NCI-H1092 (cell line): ENCODE data around the gene FLNB.

Experiments used
- DNase-seq: peaks from one replicate; lab custom pipeline; 2025; lab: John Stamatoyannopoulos, UW

FLNB gene

GRCh38 chr3:58008141-58009025 lies at the start of gene FLNB:
FLNB (plus strand) TSS chr3:58008422; CDS start chr3:58008565, 143 bp downstream.
- DNase-seq, result peak; percentile 44

DNA sequence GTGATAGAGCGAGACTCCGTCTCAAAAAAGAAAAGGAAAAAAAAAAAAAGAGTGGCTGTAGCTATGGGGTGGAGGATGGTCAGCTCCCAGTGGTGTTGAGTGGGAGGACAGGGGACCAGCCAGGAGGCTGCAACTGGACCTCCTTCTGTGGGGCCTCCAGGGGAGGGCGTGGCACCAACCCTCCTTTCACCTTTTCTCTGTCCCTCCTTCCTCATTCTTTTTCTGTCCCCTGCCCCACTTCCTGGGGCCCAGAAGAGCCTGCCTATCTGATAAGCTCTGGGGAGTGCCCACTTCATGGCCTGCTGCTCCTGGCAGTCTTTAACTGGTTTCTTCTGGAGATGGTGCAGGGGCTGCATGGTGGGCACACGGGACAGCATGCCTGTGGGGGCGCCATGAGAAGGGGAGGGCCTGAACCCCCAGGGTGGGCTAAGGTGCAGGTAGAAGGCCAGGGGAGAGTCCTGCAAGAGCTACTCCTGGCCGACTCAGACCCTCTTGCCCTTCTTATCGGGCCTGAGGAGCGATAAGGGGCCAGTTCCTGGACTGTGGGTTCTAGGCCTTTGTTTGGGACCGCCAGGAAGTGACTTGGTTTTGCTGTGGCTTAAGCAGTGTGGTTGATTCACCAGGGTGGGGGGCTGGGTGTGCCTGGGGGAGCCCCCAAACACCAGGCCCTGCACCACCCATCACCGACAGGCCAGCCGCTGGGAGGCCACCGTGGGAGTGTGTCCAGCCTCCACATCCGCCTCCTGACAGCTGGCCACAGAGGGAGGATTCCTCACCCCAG lies 49.4 kb upstream of the FLNB start:
- DNase-seq, result no peak

GRCh38 chr3:57959423-57960173 lies 48.6 kb upstream of the FLNB start:
- no peak for DNase-seq

GRCh38 chr3:57960174-57960505 lies 48.1 kb upstream of the FLNB start:
- no peak for DNase-seq

DNA sequence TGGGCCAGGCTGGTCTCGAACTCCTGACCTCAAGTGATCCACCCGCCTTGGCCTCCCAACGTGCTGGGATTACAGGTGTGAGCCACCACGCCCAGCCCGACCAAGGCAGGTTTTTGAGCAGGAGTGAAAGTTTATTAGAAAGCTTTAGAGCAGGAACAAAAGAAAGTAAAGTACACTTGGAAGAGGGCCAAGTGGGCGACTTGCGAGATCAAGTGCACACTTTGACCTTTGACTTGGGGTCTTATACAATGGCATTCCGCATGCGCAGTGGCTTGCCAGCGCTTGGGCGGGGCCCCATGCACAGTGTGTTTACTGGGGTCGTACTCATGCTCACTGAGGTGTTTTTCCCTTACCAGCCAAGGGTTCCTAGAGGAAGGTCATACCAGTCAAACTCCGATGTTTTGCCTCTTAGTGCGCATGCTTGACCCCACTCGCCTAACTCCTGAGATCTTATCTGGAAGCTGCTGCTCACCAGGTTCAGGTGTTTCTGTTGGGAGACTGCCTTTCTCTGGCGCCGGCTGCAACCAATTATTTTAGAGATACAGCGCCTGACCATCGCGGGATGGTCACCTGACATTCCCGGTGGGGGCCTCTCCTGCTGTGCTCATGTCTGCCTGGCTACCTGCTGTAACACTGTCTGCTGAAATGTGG lies 46.9 kb upstream of the FLNB start:
- no peak for DNase-seq

DNA sequence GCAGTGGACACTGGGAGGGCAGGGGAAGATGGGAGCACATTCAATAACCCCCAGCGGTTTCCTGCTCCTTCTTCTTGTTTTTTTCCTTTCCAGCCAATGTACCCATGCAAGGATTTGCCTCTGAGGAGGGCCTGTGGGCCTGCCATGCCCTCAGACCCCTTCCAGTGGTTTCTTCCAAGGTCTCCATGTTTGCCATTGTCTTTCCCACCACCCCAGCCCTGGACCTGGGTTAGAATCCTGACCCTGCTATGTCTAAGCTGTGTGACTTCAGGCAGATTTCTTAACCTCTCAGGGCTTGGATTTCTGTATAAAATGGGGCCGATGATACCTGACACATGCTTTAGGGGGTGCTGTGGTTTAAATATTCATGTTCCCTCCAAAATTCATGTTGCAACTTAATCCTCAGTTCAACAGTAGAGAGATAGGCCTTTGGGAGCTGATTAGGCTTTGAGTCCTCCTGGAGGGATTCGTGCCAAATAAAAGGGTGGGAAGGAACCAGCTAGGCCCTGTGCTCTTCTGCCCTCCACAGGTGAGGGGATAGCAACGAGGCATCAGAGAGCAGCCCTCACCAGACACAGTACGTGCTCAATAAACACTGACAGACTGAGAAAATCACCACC lies 46.3 kb upstream of the FLNB start:
- no peak for DNase-seq

DNA sequence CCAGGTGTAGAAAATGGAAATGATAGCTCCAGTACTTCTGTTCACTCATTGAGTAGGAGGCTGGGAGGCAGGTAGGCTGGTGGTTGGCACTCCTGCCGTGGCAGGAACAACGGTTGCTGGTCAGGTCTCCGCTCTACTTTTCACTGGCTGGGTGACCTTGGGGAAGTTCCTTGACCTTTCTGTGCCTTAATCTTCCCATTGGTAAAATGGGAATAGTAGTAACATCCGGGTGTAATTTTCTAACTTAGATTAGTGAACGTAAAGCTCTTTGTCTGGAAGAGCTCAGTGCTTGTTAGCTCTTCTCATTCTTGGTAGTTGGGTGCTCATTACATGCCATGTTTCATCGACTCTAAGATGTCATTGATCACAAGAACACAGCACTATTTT lies 45.8 kb upstream of the FLNB start:
- no peak for DNase-seq

DNA sequence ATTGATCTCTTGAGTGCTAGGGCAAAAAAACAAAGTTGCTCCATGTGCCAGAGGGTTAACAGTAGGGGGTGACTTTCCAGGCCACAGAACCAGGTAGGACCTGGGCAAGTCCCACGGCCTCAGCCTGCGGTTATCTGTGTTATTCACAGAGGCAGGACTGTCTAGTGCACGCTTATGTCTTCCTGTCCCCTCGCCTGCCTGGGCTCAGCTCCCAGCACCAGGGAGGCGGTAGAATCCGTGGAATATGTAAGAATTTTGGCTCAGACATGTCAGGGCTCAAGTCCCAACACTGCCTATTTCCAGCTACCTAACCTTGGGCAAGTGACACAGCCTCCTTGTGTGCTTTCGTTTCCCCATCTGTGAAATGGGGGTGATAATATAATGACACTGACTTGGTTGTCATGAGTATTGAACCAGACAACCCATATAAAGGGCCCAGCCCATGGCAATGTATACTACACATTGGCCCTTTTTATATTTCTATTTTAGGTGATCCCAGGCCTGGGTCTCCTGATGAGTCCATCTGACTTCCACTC lies 44.3 kb upstream of the FLNB start:
- no peak for DNase-seq

GRCh38 chr3:57966829-57967228 lies 41.4 kb upstream of the FLNB start:
- no peak for DNase-seq

DNA sequence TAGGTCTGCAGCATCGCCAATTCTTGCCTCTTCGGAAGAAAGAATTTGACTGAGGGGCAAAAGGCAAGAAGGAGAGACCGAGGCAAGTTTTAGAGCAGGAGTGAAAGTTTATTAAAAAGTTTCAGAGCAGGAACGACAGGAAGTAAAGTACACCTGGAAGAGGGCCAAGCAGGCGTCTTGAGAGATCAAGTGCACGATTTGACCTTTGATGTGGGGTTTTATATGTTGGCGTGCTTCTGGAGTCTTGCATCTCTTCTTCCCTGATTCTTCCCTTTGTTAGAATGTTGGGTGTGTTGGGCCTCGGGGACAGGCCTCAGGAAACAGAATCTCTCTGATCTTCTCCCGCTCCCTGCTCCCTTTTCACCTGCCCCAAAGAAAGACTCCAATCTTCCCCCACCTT lies 40.6 kb upstream of the FLNB start:
- DNase-seq, result no peak

- no peak for DNase-seq
These were observed 39.7 kb upstream of the FLNB start for GRCh38 chr3:57968501-57968900.

DNA sequence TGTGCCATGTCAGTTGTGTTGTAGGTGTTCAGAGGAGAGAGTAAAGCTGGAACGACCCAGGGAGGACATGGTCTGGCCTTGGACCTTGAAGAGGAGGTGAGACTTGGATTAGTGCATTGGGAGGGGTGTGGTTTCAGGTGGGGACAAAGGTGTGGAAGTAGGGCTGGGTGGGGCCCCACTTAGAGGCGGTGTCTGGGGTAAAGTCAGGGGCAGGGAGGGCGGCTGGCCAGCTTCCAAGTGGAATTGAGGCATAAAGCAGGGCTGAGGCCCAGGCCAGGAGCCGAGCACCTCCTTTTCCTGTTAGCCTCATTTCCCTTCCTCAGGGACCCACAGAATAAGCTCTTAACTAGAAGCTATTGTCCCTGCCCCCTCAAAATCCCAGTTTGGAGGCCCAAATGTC lies 36.2 kb upstream of the FLNB start:
- no peak for DNase-seq

- DNase-seq, result no peak
These were observed 35.6 kb upstream of the FLNB start for GRCh38 chr3:57972531-57973111.

DNA sequence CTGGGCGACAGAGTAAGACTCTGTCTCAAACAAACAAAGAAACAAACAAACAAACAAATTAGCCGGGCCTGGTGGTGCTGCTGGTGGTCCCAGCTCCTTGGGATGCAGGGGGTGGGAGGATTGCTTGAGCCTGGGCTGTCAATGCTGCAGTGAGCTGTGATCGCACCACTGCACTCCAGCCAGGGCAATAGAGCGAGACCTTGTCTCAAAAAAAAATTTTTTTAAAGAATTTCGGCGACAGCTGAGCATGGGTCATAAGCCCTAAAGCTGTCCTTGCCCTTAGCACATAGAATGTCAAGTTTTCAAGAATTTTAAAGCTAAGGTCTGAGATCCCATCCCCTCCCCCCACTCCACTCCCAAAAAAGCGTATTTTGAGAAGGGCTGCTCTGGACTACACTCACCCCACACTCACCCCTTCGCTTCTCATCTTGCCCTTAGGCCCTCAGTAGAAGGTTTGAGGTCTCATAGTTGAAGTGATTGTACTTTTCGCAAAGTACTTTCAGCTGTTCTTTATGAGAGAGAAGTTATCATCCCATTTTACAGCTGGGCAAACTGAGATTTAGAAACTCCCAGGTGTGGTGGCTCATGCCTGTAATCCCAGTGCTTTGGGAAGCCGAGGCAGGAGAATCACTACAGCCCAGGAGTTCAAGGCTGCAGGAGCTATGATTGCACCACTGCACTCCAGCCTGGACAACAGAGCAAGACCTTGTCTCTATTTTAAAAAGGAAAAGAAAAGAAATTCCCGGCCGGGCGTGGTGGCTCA lies 34.3 kb upstream of the FLNB start:
- no peak for DNase-seq

DNA sequence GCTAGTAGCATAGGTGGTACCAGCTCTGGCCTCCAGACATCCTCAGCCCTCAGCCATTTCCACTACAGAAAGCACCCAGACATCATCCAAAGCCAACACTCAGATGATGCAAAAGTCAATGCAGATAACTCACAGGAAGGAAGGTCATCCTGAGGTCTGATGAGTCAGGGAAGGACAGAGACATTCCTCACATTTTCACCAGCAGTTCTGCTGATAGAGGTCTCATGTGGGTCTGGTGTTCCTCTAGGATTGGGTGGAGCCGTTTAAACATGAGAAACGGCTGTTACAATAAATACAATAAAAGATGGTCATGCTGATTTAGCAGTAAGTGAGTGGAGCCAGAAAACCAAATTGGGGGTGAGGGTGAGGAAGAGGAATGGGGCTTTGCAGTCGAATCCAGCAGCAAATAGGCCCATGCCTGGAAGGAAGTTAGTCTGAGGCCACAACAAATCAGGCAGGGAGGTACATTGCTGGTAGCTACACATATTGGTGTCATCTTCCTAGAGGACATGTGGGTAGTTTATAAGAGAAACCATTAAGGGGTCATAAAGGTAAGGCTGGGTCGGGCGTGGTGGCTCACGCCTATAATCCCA lies 33.3 kb upstream of the FLNB start:
- no peak for DNase-seq

GRCh38 chr3:57977818-57978235 lies 30.4 kb upstream of the FLNB start:
- DNase-seq, result no peak

DNA sequence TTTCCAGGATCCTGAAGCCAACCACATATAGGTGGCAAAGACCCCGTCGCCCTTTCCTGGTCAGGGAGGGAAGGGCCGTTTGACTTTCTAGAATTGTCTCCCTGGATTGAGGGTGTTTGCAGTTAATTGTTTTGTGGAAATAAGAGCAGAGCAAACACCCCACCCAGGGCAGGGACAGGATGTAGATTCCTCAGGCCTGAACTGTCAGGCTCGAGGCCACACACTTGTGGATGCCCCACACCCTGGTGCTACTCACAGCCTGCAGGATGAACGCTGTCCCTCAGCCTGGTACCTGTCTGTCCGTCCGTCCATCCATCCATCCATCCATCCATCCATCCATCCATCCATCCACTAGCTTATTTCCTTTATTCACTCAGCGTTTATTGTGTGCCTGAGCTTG lies 29.9 kb upstream of the FLNB start:
- no peak for DNase-seq

GRCh38 chr3:57980416-57980815 lies 27.8 kb upstream of the FLNB start:
- no peak for DNase-seq

DNA sequence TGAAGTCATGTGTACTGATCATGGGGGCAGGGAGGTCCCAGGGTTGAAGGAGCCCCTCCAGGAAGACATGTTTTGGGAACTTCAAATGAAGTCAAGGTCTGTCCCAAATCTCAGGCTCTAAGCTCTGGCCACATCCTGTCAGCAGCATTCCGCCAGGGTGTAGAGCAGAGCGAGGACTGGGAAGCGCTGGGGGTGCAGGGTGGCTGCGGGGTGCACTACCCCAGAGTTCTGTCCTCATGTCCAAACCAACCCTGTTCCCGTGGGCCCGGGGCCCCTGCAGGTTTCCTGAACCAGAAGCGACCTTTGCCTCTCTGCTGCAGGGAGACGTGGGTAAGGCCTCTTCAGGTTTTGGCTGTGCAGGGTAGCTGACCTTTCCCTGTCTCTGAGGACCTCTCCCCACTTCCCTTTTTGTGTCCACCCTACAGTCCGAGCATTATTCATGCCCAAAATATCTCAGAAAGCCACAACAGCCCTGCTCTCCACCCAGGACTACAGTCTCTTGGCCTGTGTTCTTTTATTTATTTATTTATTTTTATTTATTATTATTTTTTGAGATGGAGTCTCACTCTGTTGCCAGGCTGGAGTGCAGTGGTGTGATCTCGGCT lies 26.6 kb upstream of the FLNB start:
- DNase-seq, result no peak
